Panc1 (cell line): ENCODE data around the gene CYP2R1. TPM values are rescaled to one million over a fixed set of nuclear protein-coding genes. Genes with fewer than 3 reads are reported as not detected.
"Not testable (repeated sequence)": the region's sequence is repeated elsewhere in the genome, so short reads cannot be mapped to it uniquely, and the experiment has no call there.

ENCODE experiments used
- ATAC-seq: fragments of 200-7000 bp; cut with Tn5 transposase; 2 replicates; pipeline ENCODE4 v1.9.1; 2020; ENCODE audit warnings: mild to moderate bottlenecking, moderate library complexity
- BruUV-seq: library from RNA; stranded (reverse); fragments of 400-500 nt; replicated peaks from 2 replicates; lab custom pipeline; 2021; lab: Mats Ljungman, UMichigan
- CTCF ChIA-PET: fragments of 300-600 bp; sonication (Branson Sonifier 250); formaldehyde crosslinking; loops from one replicate; lab custom pipeline; 2022; ENCODE audit warnings: antibody characterized with exemption; lab: Charles Lee
- POLR2A ChIA-PET: fragments of 300-600 bp; sonication (Branson Sonifier 250); formaldehyde crosslinking; loops from one replicate; lab custom pipeline; 2022; ENCODE audit warnings: antibody characterized with exemption; lab: Charles Lee
- DNase-seq: peaks from one replicate; pipeline ENCODE4 v3.0.0-alpha.2; 2010; ENCODE audit warnings: low read depth, low spot score
- H3K27ac ChIP-seq: 2 replicates; pipeline ENCODE4 v1.5.1; 2011; ENCODE audit warnings: mild to moderate bottlenecking, low read length, inconsistent platforms
- H3K27me3 ChIP-seq: fragments of 200-500 bp; sonication (Bioruptor generic); 2 replicates; pipeline ENCODE4 v1.6.0; 2014; ENCODE audit warnings: low read length, inconsistent platforms; ENCODE audit not compliant: control insufficient read depth, insufficient read depth
- H3K36me3 ChIP-seq: fragments of 200-500 bp; sonication (Bioruptor generic); 2 replicates; pipeline ENCODE4 v1.5.1; 2014; ENCODE audit warnings: inconsistent platforms, mild to moderate bottlenecking, low read length, moderate library complexity; ENCODE audit not compliant: control insufficient read depth, insufficient read depth
- H3K4me1 ChIP-seq: 2 replicates; pipeline ENCODE4 v1.5.1; 2011; ENCODE audit warnings: inconsistent platforms, mild to moderate bottlenecking, low read length, moderate library complexity; ENCODE audit not compliant: control insufficient read depth, insufficient read depth
- H3K4me3 ChIP-seq, 2 experiments: 2 replicates each; pipeline ENCODE4 v1.5.1; 2011 to 2012; ENCODE audit warnings: low read depth in 2 of 2, low read length in 2 of 2, mild to moderate bottlenecking in 2 of 2, inconsistent platforms in 1 of 2, moderate library complexity in 1 of 2
- H3K9me3 ChIP-seq: fragments of 200-500 bp; sonication (Bioruptor generic); 2 replicates; pipeline ENCODE4 v1.5.1; 2014; ENCODE audit warnings: low read depth, mild to moderate bottlenecking, inconsistent platforms, low read length, moderate library complexity; ENCODE audit not compliant: control insufficient read depth, insufficient read depth
- POLR2AphosphoS5 ChIP-seq: IDR thresholded peaks from 2 replicates; pipeline ENCODE4 v1.6.1; 2012; ENCODE audit warnings: mild to moderate bottlenecking, low read depth, low read length, moderate library complexity
- SIN3A ChIP-seq: IDR thresholded peaks from 2 replicates; pipeline ENCODE4 v1.6.1; 2012; ENCODE audit warnings: low read depth, mild to moderate bottlenecking, low read length, moderate library complexity, borderline replicate concordance; ENCODE audit not compliant: insufficient read depth
- TCF7L2 ChIP-seq: IDR thresholded peaks from 2 replicates; pipeline ENCODE4 v1.6.1; 2011; ENCODE audit warnings: mild to moderate bottlenecking, low read depth, low read length, inconsistent platforms
- in situ Hi-C: cut with HindIII; loops from 2 replicates; pipeline ENCODE4 v1.10.0; 2016; ENCODE audit warnings: low sequenced_read_pairs, low pct_unique_long_range_greater_than_20kb
- intact Hi-C: fragments of 100-400 bp; cut with micrococcal nuclease; formaldehyde crosslinking; loops from one replicate; pipeline ENCODE4 v1.10.0; 2022; ENCODE audit not compliant: unreplicated experiment
- total RNA-seq: library from RNA; stranded (reverse); gene quantifications from one replicate; pipeline ENCODE4 v1.2.1, GENCODE V29; 2021; ENCODE audit not compliant: unreplicated experiment
- TF ChIP-seq, protein P1 (sequence below), 2 experiments: IDR thresholded peaks; 2 replicates each; pipeline ENCODE4 v1.6.1; 2011 to 2012; ENCODE audit warnings: low read depth in 2 of 2, control low read depth in 1 of 2, low read length in 1 of 2, mild to moderate bottlenecking in 1 of 2, moderate library complexity in 1 of 2; ENCODE audit not compliant: insufficient read depth in 1 of 2
- TF ChIP-seq, protein P2 (sequence below): fragments of 450-650 bp; IDR thresholded peaks from 2 replicates; pipeline ENCODE4 v1.5.1; 2017; ENCODE audit warnings: mild to moderate bottlenecking

Gene CYP2R1
- total RNA-seq, 1 experiment from 2014 or later, result 11.2 TPM

DNA sequence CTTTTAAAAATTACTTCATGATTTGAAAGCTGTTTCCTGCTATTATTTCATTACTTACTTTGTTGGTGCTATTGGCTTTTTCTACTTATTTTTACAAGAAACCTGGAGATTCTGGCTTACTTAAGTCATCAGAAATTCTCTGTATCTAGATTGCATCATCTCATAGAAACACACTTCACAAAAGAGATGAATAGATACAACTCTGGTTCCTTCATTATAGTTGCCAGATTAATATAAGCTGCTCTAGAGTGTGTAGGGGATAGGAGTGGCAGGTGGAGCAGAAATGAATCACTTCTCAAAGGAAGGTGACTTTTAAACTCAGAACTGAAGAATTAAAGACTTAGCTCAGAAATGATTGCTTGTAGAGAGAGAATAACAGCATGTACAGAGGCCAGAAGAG, 20.0 kb downstream of the CYP2R1 start:
- no peak overlapping the region for H3K27ac ChIP-seq
- H3K27me3 ChIP-seq, result no peaks in the 10 kb centered on the region
- ChIA-PET CTCF (no interaction called here), POLR2A (no interaction called here)
- no TSS peak for BruUV-seq
- no peaks in the 10 kb centered on the region for H3K9me3 ChIP-seq
- intact Hi-C loops, result no loop called here
- no peak overlapping the region for H3K4me3 ChIP-seq
- DNase-seq (no peak), ATAC-seq (no peak)
- H3K4me1 ChIP-seq, result no peaks in the 10 kb centered on the region
- in situ Hi-C loops, result no loop called here
- H3K36me3 ChIP-seq, result no peaks in the 10 kb centered on the region; the same call in 1 of the 2 replicates
- TF ChIP-seq, protein P1, sequence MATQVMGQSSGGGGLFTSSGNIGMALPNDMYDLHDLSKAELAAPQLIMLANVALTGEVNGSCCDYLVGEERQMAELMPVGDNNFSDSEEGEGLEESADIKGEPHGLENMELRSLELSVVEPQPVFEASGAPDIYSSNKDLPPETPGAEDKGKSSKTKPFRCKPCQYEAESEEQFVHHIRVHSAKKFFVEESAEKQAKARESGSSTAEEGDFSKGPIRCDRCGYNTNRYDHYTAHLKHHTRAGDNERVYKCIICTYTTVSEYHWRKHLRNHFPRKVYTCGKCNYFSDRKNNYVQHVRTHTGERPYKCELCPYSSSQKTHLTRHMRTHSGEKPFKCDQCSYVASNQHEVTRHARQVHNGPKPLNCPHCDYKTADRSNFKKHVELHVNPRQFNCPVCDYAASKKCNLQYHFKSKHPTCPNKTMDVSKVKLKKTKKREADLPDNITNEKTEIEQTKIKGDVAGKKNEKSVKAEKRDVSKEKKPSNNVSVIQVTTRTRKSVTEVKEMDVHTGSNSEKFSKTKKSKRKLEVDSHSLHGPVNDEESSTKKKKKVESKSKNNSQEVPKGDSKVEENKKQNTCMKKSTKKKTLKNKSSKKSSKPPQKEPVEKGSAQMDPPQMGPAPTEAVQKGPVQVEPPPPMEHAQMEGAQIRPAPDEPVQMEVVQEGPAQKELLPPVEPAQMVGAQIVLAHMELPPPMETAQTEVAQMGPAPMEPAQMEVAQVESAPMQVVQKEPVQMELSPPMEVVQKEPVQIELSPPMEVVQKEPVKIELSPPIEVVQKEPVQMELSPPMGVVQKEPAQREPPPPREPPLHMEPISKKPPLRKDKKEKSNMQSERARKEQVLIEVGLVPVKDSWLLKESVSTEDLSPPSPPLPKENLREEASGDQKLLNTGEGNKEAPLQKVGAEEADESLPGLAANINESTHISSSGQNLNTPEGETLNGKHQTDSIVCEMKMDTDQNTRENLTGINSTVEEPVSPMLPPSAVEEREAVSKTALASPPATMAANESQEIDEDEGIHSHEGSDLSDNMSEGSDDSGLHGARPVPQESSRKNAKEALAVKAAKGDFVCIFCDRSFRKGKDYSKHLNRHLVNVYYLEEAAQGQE (IDR thresholded peaks at IDR 0.05; ENCODE audit: insufficient read depth in 1 of 2, low read depth in 2 of 2, low read length in 1 of 2), result no peak
- no peak for TF ChIP-seq SIN3A
- TF ChIP-seq, protein P2, sequence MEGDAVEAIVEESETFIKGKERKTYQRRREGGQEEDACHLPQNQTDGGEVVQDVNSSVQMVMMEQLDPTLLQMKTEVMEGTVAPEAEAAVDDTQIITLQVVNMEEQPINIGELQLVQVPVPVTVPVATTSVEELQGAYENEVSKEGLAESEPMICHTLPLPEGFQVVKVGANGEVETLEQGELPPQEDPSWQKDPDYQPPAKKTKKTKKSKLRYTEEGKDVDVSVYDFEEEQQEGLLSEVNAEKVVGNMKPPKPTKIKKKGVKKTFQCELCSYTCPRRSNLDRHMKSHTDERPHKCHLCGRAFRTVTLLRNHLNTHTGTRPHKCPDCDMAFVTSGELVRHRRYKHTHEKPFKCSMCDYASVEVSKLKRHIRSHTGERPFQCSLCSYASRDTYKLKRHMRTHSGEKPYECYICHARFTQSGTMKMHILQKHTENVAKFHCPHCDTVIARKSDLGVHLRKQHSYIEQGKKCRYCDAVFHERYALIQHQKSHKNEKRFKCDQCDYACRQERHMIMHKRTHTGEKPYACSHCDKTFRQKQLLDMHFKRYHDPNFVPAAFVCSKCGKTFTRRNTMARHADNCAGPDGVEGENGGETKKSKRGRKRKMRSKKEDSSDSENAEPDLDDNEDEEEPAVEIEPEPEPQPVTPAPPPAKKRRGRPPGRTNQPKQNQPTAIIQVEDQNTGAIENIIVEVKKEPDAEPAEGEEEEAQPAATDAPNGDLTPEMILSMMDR, result no peak
- no peak for TF ChIP-seq POLR2AphosphoS5
- no peak for TF ChIP-seq TCF7L2

DNA sequence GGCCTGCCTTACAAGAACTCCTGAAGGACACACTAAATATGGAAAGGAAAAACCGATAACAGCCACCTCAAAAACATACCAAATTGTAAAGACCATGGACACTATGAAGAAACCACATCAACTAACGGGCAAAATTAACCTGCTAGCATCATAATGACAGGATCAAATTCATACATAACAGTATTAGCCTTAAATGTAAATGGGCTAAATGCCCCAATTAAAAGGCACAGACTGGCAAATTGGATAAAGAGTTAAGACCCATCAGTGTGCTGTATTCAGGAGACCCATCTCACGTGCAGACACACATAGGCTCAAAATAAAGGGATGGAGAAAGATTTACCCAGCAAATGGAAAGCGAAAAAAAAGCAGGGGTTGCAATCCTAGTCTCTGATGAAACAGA, 28.3 kb downstream of the CYP2R1 start:
- DNase-seq, ATAC-seq, in situ Hi-C loops, intact Hi-C loops, CTCF ChIA-PET, H3K9me3 ChIP-seq, H3K27me3 ChIP-seq, H3K4me3 ChIP-seq, BruUV-seq, H3K36me3 ChIP-seq, H3K4me1 ChIP-seq, H3K27ac ChIP-seq, POLR2A ChIA-PET: not testable (repeated sequence)

DNA sequence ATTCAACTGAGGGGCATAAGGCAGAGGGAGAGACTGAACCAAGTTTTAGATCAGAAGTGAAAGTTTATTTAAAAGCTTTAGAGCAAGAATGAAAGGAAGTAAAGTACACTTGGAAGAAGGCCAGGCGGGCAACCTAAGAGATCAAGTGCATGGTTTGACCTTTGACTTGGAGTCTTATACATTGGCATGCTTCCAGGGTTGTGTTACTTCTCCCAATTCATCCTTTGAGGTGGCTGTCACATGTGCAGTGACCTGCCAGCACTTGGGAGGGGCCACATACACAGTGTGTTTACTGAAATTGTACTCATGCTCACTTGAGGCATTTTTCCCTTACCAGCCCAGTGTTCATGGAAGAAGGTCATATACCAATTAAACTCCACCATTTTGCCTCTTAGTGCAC, 30.4 kb downstream of the CYP2R1 start:
- no peaks in the 10 kb centered on the region for H3K27me3 ChIP-seq
- BruUV-seq, result no TSS peak
- in situ Hi-C loops (no loop called here), intact Hi-C loops (no loop called here)
- no peak for DNase-seq
- no peak overlapping the region for H3K27ac ChIP-seq
- POLR2A ChIA-PET, result no interaction called here
- no peak overlapping the region for H3K4me3 ChIP-seq
- no peak for ATAC-seq
- TF ChIP-seq, protein P1 (IDR thresholded peaks at IDR 0.05; ENCODE audit: insufficient read depth in 1 of 2, low read depth in 2 of 2, low read length in 1 of 2), result no peak
- TF ChIP-seq, protein P2, result no peak
- TF ChIP-seq TCF7L2 (no peak), SIN3A (no peak), POLR2AphosphoS5 (no peak)
- CTCF ChIA-PET, result no interaction called here
- no peaks in the 10 kb centered on the region for H3K36me3 ChIP-seq
- H3K9me3 ChIP-seq, result no peaks in the 10 kb centered on the region
- no peaks in the 10 kb centered on the region for H3K4me1 ChIP-seq
